Activated naive CD4-positive, alpha-beta T cell treated with anti-CD3 and anti-CD28 coated beads, Interleukin-2, amount 10 ng/mL, durations not matched to agents 7 days and 5 days (primary cell): ENCODE measurements around the gene HEXB.
A peak's percentile ranks its signal among the peaks of the same experiment; 100 is the strongest.

Source experiments
- CTCF ChIA-PET: fragments of 350-600 bp; sonication (Branson Sonifier 250); formaldehyde crosslinking; loops from one replicate; lab custom pipeline; 2021; ENCODE audit warnings: antibody characterized with exemption; lab: Charles Lee
- DNase-seq: peaks from one replicate; pipeline ENCODE4 v3.0.0-alpha.2; 2020
- H3K27ac Mint-ChIP-seq: one replicate; pipeline ENCODE4 v1.8.0; 2021; ENCODE audit warnings: mild to moderate bottlenecking, moderate library complexity, mixed read lengths
- H3K27me3 Mint-ChIP-seq: one replicate; pipeline ENCODE4 v1.8.0; 2021; ENCODE audit warnings: mild to moderate bottlenecking, mixed read lengths
- H3K36me3 Mint-ChIP-seq: one replicate; pipeline ENCODE4 v1.8.0; 2021; ENCODE audit warnings: mixed read lengths
- H3K4me1 Mint-ChIP-seq: one replicate; pipeline ENCODE4 v1.8.0; 2021; ENCODE audit warnings: mixed read lengths
- H3K4me3 Mint-ChIP-seq: one replicate; pipeline ENCODE4 v1.8.0; 2021; ENCODE audit warnings: mild to moderate bottlenecking, moderate library complexity, mixed read lengths
- H3K9me3 Mint-ChIP-seq: one replicate; pipeline ENCODE4 v1.8.0; 2021; ENCODE audit warnings: mixed read lengths

HEXB gene

GRCh38 chr5:74684900-74685851 is at the start of gene HEXB:
HEXB (plus strand) TSS chr5:74685233; CDS start chr5:74685261, 28 bp downstream.
- Mint-ChIP-seq H3K9me3 (no peaks in the 10 kb centered on the region), H3K4me1 (peaks cover 27% of the 10 kb centered on the region), H3K27me3 (peaks cover 28% of the 10 kb centered on the region), H3K27ac (peak within 1 kb of the TSS; percentile 68), H3K4me3 (peak within 1 kb of the TSS; percentile 87), H3K36me3 (peaks cover 18% of the 10 kb centered on the region)
- CTCF ChIA-PET: interaction anchor here (0.9 kb wide), 1 partner anchor 10 kb away, joined by 3 read pairs; no protein-coding TSS in a partner anchor
- peak; percentile 91 for DNase-seq

- H3K9me3 Mint-ChIP-seq: no peaks in the 10 kb centered on the region
- peaks cover 1% of the 10 kb centered on the region for H3K36me3 Mint-ChIP-seq
- CTCF ChIA-PET: no interaction called here
- no peak overlapping the region for H3K4me3 Mint-ChIP-seq
- no peak overlapping the region for H3K27ac Mint-ChIP-seq
- H3K4me1 Mint-ChIP-seq: peaks cover 36% of the 10 kb centered on the region
- peaks cover 22% of the 10 kb centered on the region for H3K27me3 Mint-ChIP-seq
- DNase-seq: no peak
Observed at GRCh38 chr5:74636149-74636548, 48.9 kb upstream of the HEXB start.

GRCh38 chr5:74636552-74636951 is 48.5 kb upstream of the HEXB start:
- CTCF ChIA-PET: interaction anchor here (0.6 kb wide), 1 partner anchor 61 kb away, joined by 3 read pairs; no protein-coding TSS in a partner anchor
- no peak for DNase-seq
- no peaks in the 10 kb centered on the region for H3K9me3 Mint-ChIP-seq
- H3K36me3 Mint-ChIP-seq: peaks cover 1% of the 10 kb centered on the region
- no peak overlapping the region for H3K4me3 Mint-ChIP-seq
- H3K27ac Mint-ChIP-seq: no peak overlapping the region
- peaks cover 35% of the 10 kb centered on the region for H3K4me1 Mint-ChIP-seq
- peaks cover 26% of the 10 kb centered on the region for H3K27me3 Mint-ChIP-seq

- Mint-ChIP-seq H3K36me3 (peaks cover 1% of the 10 kb centered on the region), H3K4me3 (no peak overlapping the region), H3K9me3 (no peaks in the 10 kb centered on the region), H3K4me1 (peaks cover 32% of the 10 kb centered on the region), H3K27ac (no peak overlapping the region), H3K27me3 (peaks cover 43% of the 10 kb centered on the region)
- DNase-seq: no peak
- CTCF ChIA-PET: interaction anchor here (1.4 kb wide), 1 partner anchor 63 kb away, joined by 3 read pairs; no protein-coding TSS in a partner anchor
Observed at GRCh38 chr5:74638544-74638969, 46.5 kb upstream of the HEXB start.

- peaks cover 49% of the 10 kb centered on the region for H3K27me3 Mint-ChIP-seq
- H3K27ac Mint-ChIP-seq: peak overlapping the region; percentile 83
- CTCF ChIA-PET: interaction anchor here (1.4 to 3.0 kb wide), 2 partner anchors 64 to 737 kb away, joined by 3 to 20 read pairs; no protein-coding TSS in a partner anchor
- H3K36me3 Mint-ChIP-seq: peaks cover 1% of the 10 kb centered on the region
- H3K4me3 Mint-ChIP-seq: peak overlapping the region; percentile 78
- H3K9me3 Mint-ChIP-seq: no peaks in the 10 kb centered on the region
- no peak for DNase-seq
- peaks cover 32% of the 10 kb centered on the region for H3K4me1 Mint-ChIP-seq
Observed at GRCh38 chr5:74638970-74639806, 45.8 kb upstream of the HEXB start.

- H3K27ac Mint-ChIP-seq: peak overlapping the region; percentile 83
- CTCF ChIA-PET: interaction anchor here (1.0 to 3.0 kb wide), 5 partner anchors 10 to 737 kb away, joined by 3 to 20 read pairs (median 3); no protein-coding TSS in a partner anchor
- H3K4me1 Mint-ChIP-seq: peaks cover 32% of the 10 kb centered on the region
- H3K4me3 Mint-ChIP-seq: peak overlapping the region; percentile 78
- peak; percentile 57 for DNase-seq
- no peaks in the 10 kb centered on the region for H3K9me3 Mint-ChIP-seq
- H3K36me3 Mint-ChIP-seq: peaks cover 1% of the 10 kb centered on the region
- peaks cover 54% of the 10 kb centered on the region for H3K27me3 Mint-ChIP-seq
Observed at GRCh38 chr5:74639807-74640449, 45.1 kb upstream of the HEXB start.

GRCh38 chr5:74640450-74640953 is 44.5 kb upstream of the HEXB start, which contains the start of gene ENC1:
ENC1 (minus strand) TSS chr5:74640728; CDS start chr5:74636485, 4,243 bp downstream.
- H3K27me3 Mint-ChIP-seq: peaks cover 55% of the 10 kb centered on the region

GRCh38 chr5:74640954-74641734 is 43.9 kb upstream of the HEXB start:
- Mint-ChIP-seq H3K27me3 (peaks cover 55% of the 10 kb centered on the region), H3K36me3 (no peaks in the 10 kb centered on the region), H3K9me3 (no peaks in the 10 kb centered on the region), H3K4me1 (peaks cover 32% of the 10 kb centered on the region), H3K4me3 (peak overlapping the region; percentile 78), H3K27ac (peak overlapping the region; percentile 38)
- CTCF ChIA-PET: interaction anchor here (0.6 to 3.0 kb wide), 8 partner anchors 12 to 739 kb away, joined by 3 to 20 read pairs (median 3); no protein-coding TSS in a partner anchor
- DNase-seq: peak; percentile 65

More at GRCh38 chr5:74640450-74640953, 44.5 kb upstream of the HEXB start, which contains the start of gene ENC1:
- Mint-ChIP-seq H3K4me3 (peak within 1 kb of the TSS; percentile 78), H3K9me3 (no peaks in the 10 kb centered on the region), H3K4me1 (peaks cover 32% of the 10 kb centered on the region), H3K27ac (peak within 1 kb of the TSS; percentile 83), H3K36me3 (peaks cover 1% of the 10 kb centered on the region)
- peak; percentile 89 for DNase-seq
- CTCF ChIA-PET: interaction anchor here (0.6 to 3.0 kb wide), 5 partner anchors 11 to 738 kb away, joined by 3 to 20 read pairs (median 3); no protein-coding TSS in a partner anchor

GRCh38 chr5:74641735-74642542 is 43.1 kb upstream of the HEXB start:
- CTCF ChIA-PET: interaction anchor here (0.8 to 4.2 kb wide), 5 partner anchors 24 to 739 kb away, joined by 3 to 21 read pairs (median 3); no protein-coding TSS in a partner anchor
- Mint-ChIP-seq H3K27me3 (peaks cover 59% of the 10 kb centered on the region), H3K36me3 (no peaks in the 10 kb centered on the region)

GRCh38 chr5:74642543-74642863 is 42.5 kb upstream of the HEXB start:
- H3K4me1 Mint-ChIP-seq: peaks cover 32% of the 10 kb centered on the region
- H3K27me3 Mint-ChIP-seq: peaks cover 63% of the 10 kb centered on the region
- no peaks in the 10 kb centered on the region for H3K36me3 Mint-ChIP-seq
- CTCF ChIA-PET: interaction anchor here (0.6 to 4.2 kb wide), 3 partner anchors 25 to 740 kb away, joined by 3 to 21 read pairs (median 3); no protein-coding TSS in a partner anchor
- no peak overlapping the region for H3K27ac Mint-ChIP-seq
- DNase-seq: no peak
- H3K9me3 Mint-ChIP-seq: no peaks in the 10 kb centered on the region
- H3K4me3 Mint-ChIP-seq: no peak overlapping the region

More at GRCh38 chr5:74641735-74642542, 43.1 kb upstream of the HEXB start:
- Mint-ChIP-seq H3K4me3 (peak overlapping the region; percentile 78), H3K27ac (no peak overlapping the region), H3K9me3 (no peaks in the 10 kb centered on the region), H3K4me1 (peaks cover 32% of the 10 kb centered on the region)
- peak; percentile 39 for DNase-seq

GRCh38 chr5:74643111-74643562 is 41.9 kb upstream of the HEXB start:
- Mint-ChIP-seq H3K27ac (no peak overlapping the region), H3K9me3 (no peaks in the 10 kb centered on the region), H3K27me3 (peaks cover 63% of the 10 kb centered on the region), H3K36me3 (no peaks in the 10 kb centered on the region), H3K4me3 (no peak overlapping the region), H3K4me1 (peaks cover 31% of the 10 kb centered on the region)
- DNase-seq: no peak
- CTCF ChIA-PET: interaction anchor here (0.6 to 4.2 kb wide), 3 partner anchors 66 to 744 kb away, joined by 3 to 21 read pairs (median 3); no protein-coding TSS in a partner anchor
